ENCODE data around the gene TTLL7. TPM values are rescaled to one million over a fixed set of nuclear protein-coding genes. Genes with fewer than 3 reads are reported as not detected.

The TTLL7 gene
- total and polyA plus RNA-seq, 12 donors, result 0.06 to 7.6 (median 2.6) TPM

GRCh38 chr1:83932281-83932680 is 66.7 kb downstream of the TTLL7 start:
- H3K4me1 ChIP-seq (replicated peaks in 1 of 2), result no peaks in the 10 kb centered on the region
- no peak for TF ChIP-seq POLR2A (IDR thresholded peaks at IDR 0.05)
- no peak for TF ChIP-seq CTCF (IDR thresholded peaks at IDR 0.05)
- H3K4me3 ChIP-seq, result no peak overlapping the region
- H3K9me3 ChIP-seq (replicated peaks in 1 of 3), result no peaks in the 10 kb centered on the region
- no peak for DNase-seq
- 81 to 88% (median 82%) methylated on average over 4 of the region's 4 CpGs for WGBS, 4 donors
- H3K27me3 ChIP-seq, result no peaks in the 10 kb centered on the region
- intact Hi-C loops (cut with DNase I), result loop anchor here in 1 of 2 donors (10.0 kb wide), 1 partner anchor 193 kb away; no protein-coding TSS in a partner anchor
- H3K27ac ChIP-seq, result no peak overlapping the region
- no peaks in the 10 kb centered on the region for H3K36me3 ChIP-seq (replicated peaks in 1 of 2)

GRCh38 chr1:83931658-83932253 is 67.2 kb downstream of the TTLL7 start:
- intact Hi-C loops (cut with DNase I), result loop anchor here (2.0 to 10.0 kb wide), 2 partner anchors 191 to 193 kb away; no protein-coding TSS in a partner anchor
- H3K9me3 ChIP-seq (replicated peaks in 1 of 3), result no peaks in the 10 kb centered on the region
- H3K27ac ChIP-seq, result no peak overlapping the region
- H3K36me3 ChIP-seq (replicated peaks in 1 of 2), result no peaks in the 10 kb centered on the region
- H3K4me1 ChIP-seq (replicated peaks in 1 of 2), result no peaks in the 10 kb centered on the region
- peak; percentile 55 to 81 (median 73) for TF ChIP-seq CTCF (IDR thresholded peaks at IDR 0.05)
- TF ChIP-seq POLR2A (IDR thresholded peaks at IDR 0.05), result no peak
- no peaks in the 10 kb centered on the region for H3K27me3 ChIP-seq
- DNase-seq, result peak in 4 of 7 donors; percentile 16 to 34 (median 27)
- 0 to 5% (median 3%) methylated on average over 2 of the region's 2 CpGs for WGBS, 4 donors
- no peak overlapping the region for H3K4me3 ChIP-seq

GRCh38 chr1:83929184-83929583 is 69.7 kb downstream of the TTLL7 start:
- intact Hi-C loops (cut with DNase I), result no loop called here
- WGBS, 4 donors, result 90 to 100% (median 97%) methylated on average over 1 of the region's 1 CpG
- H3K27ac ChIP-seq, result no peak overlapping the region

GRCh38 chr1:83928396-83928795 is 70.5 kb downstream of the TTLL7 start:
- DNase-seq, result no peak
- Histone ChIP-seq H3K27ac (no peak overlapping the region), H3K36me3 (replicated peaks in 1 of 2) (no peaks in the 10 kb centered on the region), H3K4me1 (replicated peaks in 1 of 2) (no peaks in the 10 kb centered on the region), H3K4me3 (no peak overlapping the region), H3K9me3 (replicated peaks in 1 of 3) (no peaks in the 10 kb centered on the region), H3K27me3 (no peaks in the 10 kb centered on the region)
- intact Hi-C loops (cut with DNase I), result no loop called here
- TF ChIP-seq POLR2A (IDR thresholded peaks at IDR 0.05) (no peak), CTCF (IDR thresholded peaks at IDR 0.05) (no peak)

More at GRCh38 chr1:83929184-83929583, 69.7 kb downstream of the TTLL7 start:
- H3K4me1 ChIP-seq (replicated peaks in 1 of 2), result no peaks in the 10 kb centered on the region
- no peaks in the 10 kb centered on the region for H3K9me3 ChIP-seq (replicated peaks in 1 of 3)
- no peaks in the 10 kb centered on the region for H3K27me3 ChIP-seq
- TF ChIP-seq POLR2A (IDR thresholded peaks at IDR 0.05), result no peak
- TF ChIP-seq CTCF (IDR thresholded peaks at IDR 0.05), result no peak
- DNase-seq, result peak in 1 of 7 donors; percentile 4
- H3K4me3 ChIP-seq, result no peak overlapping the region
- H3K36me3 ChIP-seq (replicated peaks in 1 of 2), result no peaks in the 10 kb centered on the region
